ENCODE results near the gene LAMB1. TPM values are rescaled to one million over a fixed set of nuclear protein-coding genes. Genes with fewer than 3 reads are reported as not detected.

LAMB1 gene
- total RNA-seq, 1 donor from 2014 or later = 29.1 TPM

GRCh38 chr7:108018668-108019067 lies 15.7 kb upstream of the LAMB1 start:
- no peak for ATAC-seq

GRCh38 chr7:108017776-108018151 lies 14.8 kb upstream of the LAMB1 start:
- no peak for ATAC-seq
- no peak for DNase-seq (ENCODE audit: low spot score)

More at GRCh38 chr7:108018668-108019067, 15.7 kb upstream of the LAMB1 start:
- DNase-seq (ENCODE audit: low spot score) = no peak

GRCh38 chr7:108016841-108017775 lies 14.1 kb upstream of the LAMB1 start:
- DNase-seq (ENCODE audit: low spot score) (no peak), ATAC-seq (peak; percentile 94)

- DNase-seq (ENCODE audit: low spot score) = no peak
- no peak for ATAC-seq
Measured at GRCh38 chr7:108015740-108016139, 12.8 kb upstream of the LAMB1 start.

- DNase-seq (ENCODE audit: low spot score) (no peak), ATAC-seq (no peak)
Measured at GRCh38 chr7:108014747-108015682, 12.1 kb upstream of the LAMB1 start.

GRCh38 chr7:108014215-108014614 lies 11.3 kb upstream of the LAMB1 start:
- DNase-seq (ENCODE audit: low spot score) = no peak
- ATAC-seq = no peak

- no peak for DNase-seq (ENCODE audit: low spot score)
- ATAC-seq = peak; percentile 61
Measured at GRCh38 chr7:108012499-108013430, 9.8 kb upstream of the LAMB1 start.

GRCh38 chr7:108010377-108010776 lies 7.4 kb upstream of the LAMB1 start:
- ATAC-seq (peak; percentile 93), DNase-seq (ENCODE audit: low spot score) (no peak)

GRCh38 chr7:108009873-108010272 lies 6.9 kb upstream of the LAMB1 start:
- ATAC-seq (no peak), DNase-seq (ENCODE audit: low spot score) (no peak)

GRCh38 chr7:108008827-108009226 lies 5.9 kb upstream of the LAMB1 start:
- ATAC-seq (no peak), DNase-seq (ENCODE audit: low spot score) (no peak)

GRCh38 chr7:108008240-108008639 lies 5.3 kb upstream of the LAMB1 start:
- ATAC-seq = no peak

GRCh38 chr7:108007762-108008161 lies 4.8 kb upstream of the LAMB1 start:
- DNase-seq (ENCODE audit: low spot score) = no peak
- ATAC-seq = no peak

More at GRCh38 chr7:108008240-108008639, 5.3 kb upstream of the LAMB1 start:
- DNase-seq (ENCODE audit: low spot score) = no peak

GRCh38 chr7:108007261-108007660 lies 4.3 kb upstream of the LAMB1 start:
- ATAC-seq (no peak), DNase-seq (ENCODE audit: low spot score) (no peak)

- ATAC-seq = peak; percentile 78
- peak; percentile 68 for DNase-seq (ENCODE audit: low spot score)
Measured at GRCh38 chr7:108004220-108005142, 1.5 kb upstream of the LAMB1 start.

- DNase-seq (ENCODE audit: low spot score) (no peak), ATAC-seq (no peak)
Measured at GRCh38 chr7:108003599-108003935, 606 bp upstream of the LAMB1 start.

GRCh38 chr7:108001764-108002725 lies 916 bp downstream of the LAMB1 start:
- ATAC-seq (peak; percentile 8), DNase-seq (ENCODE audit: low spot score) (no peak)

- ATAC-seq = no peak
- DNase-seq (ENCODE audit: low spot score) = no peak
Measured at GRCh38 chr7:108000875-108001763, 1.8 kb downstream of the LAMB1 start.

Data from left lobe of liver (tissue), 2 donors.